GM23338 (cell line): ENCODE data around the gene ZNF71. TPM values are rescaled to one million over a fixed set of nuclear protein-coding genes. Genes with fewer than 3 reads are reported as not detected.

Experiments used
- ATAC-seq: fragments of 200-7000 bp; cut with Tn5 transposase; 3 replicates; pipeline ENCODE4 v1.9.1; 2020
- DNase-seq: peaks from one replicate; pipeline ENCODE4 v3.0.0-alpha.2; 2015; ENCODE audit warnings: low spot score
- H2AFZ ChIP-seq: fragments of 200-600 bp; sonication (generic); 2 replicates; pipeline ENCODE4 v1.8.0; 2016; ENCODE audit warnings: antibody characterized with exemption, mild to moderate bottlenecking, moderate library complexity
- H3F3A ChIP-seq: fragments of 200-600 bp; sonication (generic); replicated peaks from 2 replicates; pipeline ENCODE4 v1.8.0; 2017; ENCODE audit warnings: antibody characterized with exemption, mixed run types, low read depth
- H3K27ac ChIP-seq: fragments of 200-600 bp; sonication (generic); 2 replicates; pipeline ENCODE4 v1.6.1; 2016; ENCODE audit warnings: low read depth
- H3K27me3 ChIP-seq: fragments of 200-600 bp; sonication (generic); 2 replicates; pipeline ENCODE4 v1.8.0; 2016; ENCODE audit warnings: mild to moderate bottlenecking, mixed run types, moderate library complexity; ENCODE audit not compliant: insufficient read depth
- H3K36me3 ChIP-seq: fragments of 200-600 bp; sonication (generic); 2 replicates; pipeline ENCODE4 v1.8.0; 2016; ENCODE audit warnings: mild to moderate bottlenecking; ENCODE audit not compliant: insufficient read depth
- H3K4me1 ChIP-seq: fragments of 200-600 bp; sonication (generic); 2 replicates; pipeline ENCODE4 v1.8.0; 2016; ENCODE audit warnings: mild to moderate bottlenecking, moderate library complexity; ENCODE audit not compliant: insufficient read depth
- H3K4me2 ChIP-seq: fragments of 200-600 bp; sonication (generic); 2 replicates; pipeline ENCODE4 v1.7.1; 2017; ENCODE audit warnings: mixed run types
- H3K4me3 ChIP-seq: fragments of 200-600 bp; sonication (generic); 2 replicates; pipeline ENCODE4 v1.6.1; 2016; ENCODE audit warnings: mixed run types
- H3K79me2 ChIP-seq: fragments of 200-600 bp; sonication (generic); replicated peaks from 2 replicates; pipeline ENCODE4 v1.8.0; 2017; ENCODE audit warnings: mild to moderate bottlenecking; ENCODE audit not compliant: insufficient read depth
- H3K9me2 ChIP-seq: fragments of 200-600 bp; sonication (generic); 2 replicates; pipeline ENCODE4 v1.8.0; 2017; ENCODE audit not compliant: insufficient read depth
- H4K20me1 ChIP-seq: fragments of 200-600 bp; sonication (generic); replicated peaks from 2 replicates; pipeline ENCODE4 v1.8.0; 2017; ENCODE audit warnings: mild to moderate bottlenecking; ENCODE audit not compliant: insufficient read depth
- H3K27ac Mint-ChIP-seq: 2 replicates; pipeline ENCODE4 v1.8.0; 2020; ENCODE audit warnings: inconsistent platforms, mild to moderate bottlenecking, moderate library complexity, mixed read lengths
- H3K27me3 Mint-ChIP-seq: 3 replicates; pipeline ENCODE4 v1.8.0; 2022; ENCODE audit warnings: low read depth, mild to moderate bottlenecking, moderate library complexity, mixed read lengths, inconsistent platforms; ENCODE audit not compliant: insufficient read depth, poor library complexity
- H3K36me3 Mint-ChIP-seq: 3 replicates; pipeline ENCODE4 v1.8.0; 2021; ENCODE audit warnings: low read depth, mild to moderate bottlenecking, inconsistent platforms, moderate library complexity, mixed read lengths
- H3K4me1 Mint-ChIP-seq: 3 replicates; pipeline ENCODE4 v1.8.0; 2020; ENCODE audit warnings: mild to moderate bottlenecking, inconsistent platforms, mixed read lengths
- H3K4me3 Mint-ChIP-seq: 3 replicates; pipeline ENCODE4 v1.8.0; 2021; ENCODE audit warnings: moderate library complexity, mild to moderate bottlenecking, inconsistent platforms, mixed read lengths
- H3K9me3 Mint-ChIP-seq: 3 replicates; pipeline ENCODE4 v1.8.0; 2020; ENCODE audit warnings: moderate library complexity, mild to moderate bottlenecking, inconsistent platforms, mixed read lengths
- CREB1 ChIP-seq: fragments of 250-450 bp; sonication (Bioruptor Pico); IDR thresholded peaks from 2 replicates; pipeline ENCODE4 v1.5.0; 2020; ENCODE audit warnings: low read depth, mild to moderate bottlenecking, moderate library complexity
- JUNB ChIP-seq: IDR thresholded peaks from one replicate; pipeline ENCODE4 v1.6.1; 2016; ENCODE audit warnings: antibody characterized with exemption; ENCODE audit not compliant: unreplicated experiment
- POLR2AphosphoS5 ChIP-seq: IDR thresholded peaks from 2 replicates; pipeline ENCODE4 v1.6.1; 2016; ENCODE audit warnings: antibody characterized with exemption, low read depth
- STAT1 ChIP-seq: IDR thresholded peaks from one replicate; pipeline ENCODE4 v1.6.1; 2016; ENCODE audit warnings: antibody characterized with exemption; ENCODE audit not compliant: unreplicated experiment
- ZNF114 ChIP-seq: fragments of 250-450 bp; sonication (Bioruptor Pico); IDR thresholded peaks from 2 replicates; pipeline ENCODE4 v1.5.0; 2020; ENCODE audit warnings: mild to moderate bottlenecking, moderate library complexity
- polyA plus RNA-seq: library from polyadenylated mRNA; unstranded; fragments of >200 nt; fragmentation: Nextera tagmentation; extraction: Ambion mirVana; gene quantifications from 2 replicates; pipeline ENCODE4 v1.2.1, GENCODE V29; 2016
- total RNA-seq: library from RNA; depleted of rRNA; stranded (reverse); fragments of >200 nt; shearing (Covaris generic); gene quantifications from 2 replicates; pipeline ENCODE4 v1.2.3, GENCODE V29; 2014
- TF ChIP-seq, protein P1 (sequence below): IDR thresholded peaks from 2 replicates; pipeline ENCODE4 v1.6.1; 2016; ENCODE audit warnings: antibody characterized with exemption
- TF ChIP-seq, protein P2 (sequence below): IDR thresholded peaks from one replicate; pipeline ENCODE4 v1.6.1; 2018; ENCODE audit warnings: antibody characterized with exemption; ENCODE audit not compliant: unreplicated experiment
- TF ChIP-seq, protein P3 (sequence below), 2 experiments: fragments of 200-600 bp in 1 of 2; sonication (generic) in 1 of 2; conservative IDR thresholded peaks; 2 replicates each; pipeline versions ENCODE4 v1.5.1 to v1.6.1; 2016 to 2017; ENCODE audit warnings: antibody characterized with exemption in 2 of 2, low read depth in 2 of 2, mild to moderate bottlenecking in 2 of 2, moderate library complexity in 1 of 2

The ZNF71 gene
- total and polyA plus RNA-seq, 2 experiments from 2014 or later: 4.7 to 13.2 TPM

DNA sequence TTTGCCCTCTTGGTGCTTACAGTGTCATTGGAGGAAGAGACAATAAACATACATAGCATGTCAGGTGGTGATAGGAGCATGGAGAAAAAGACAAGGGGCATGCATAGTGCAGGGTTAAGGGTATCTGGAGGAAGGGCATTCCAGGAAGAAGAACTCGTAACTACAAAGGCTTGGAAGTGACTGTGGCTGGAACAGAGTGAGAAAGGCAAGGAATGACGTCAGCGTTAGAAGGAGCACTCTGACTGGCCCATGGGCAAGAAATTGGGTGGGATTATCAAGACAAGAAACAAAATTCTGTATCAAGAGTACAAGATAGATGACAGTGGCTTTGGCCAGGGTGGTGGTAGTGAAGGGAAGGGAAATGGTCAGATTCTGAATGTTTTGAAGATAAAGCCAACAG, 59.0 kb downstream of the ZNF71 start:
- Histone ChIP-seq H3K36me3 (0 out of 2 replicates have a peak, but pooled peaks cover 3% of the 10 kb centered on the region), H3K27ac (no peak overlapping the region), H3K9me2 (no peaks in the 10 kb centered on the region), H3K79me2 (no peaks in the 10 kb centered on the region), H3K27me3 (no peaks in the 10 kb centered on the region), H3F3A (no peaks in the 10 kb centered on the region), H3K4me2 (no peak overlapping the region), H3K4me1 (no peaks in the 10 kb centered on the region), H3K4me3 (no peak overlapping the region), H2AFZ (no peak overlapping the region), H4K20me1 (no peaks in the 10 kb centered on the region)
- Mint-ChIP-seq H3K4me3 (no peak overlapping the region), H3K27me3 (peaks cover 4% of the 10 kb centered on the region), H3K27ac (no peak overlapping the region), H3K4me1 (no peaks in the 10 kb centered on the region), H3K36me3 (peaks cover 31% of the 10 kb centered on the region), H3K9me3 (peaks cover 92% of the 10 kb centered on the region)
- DNase-seq (no peak), ATAC-seq (no peak)
- TF ChIP-seq, protein P1, sequence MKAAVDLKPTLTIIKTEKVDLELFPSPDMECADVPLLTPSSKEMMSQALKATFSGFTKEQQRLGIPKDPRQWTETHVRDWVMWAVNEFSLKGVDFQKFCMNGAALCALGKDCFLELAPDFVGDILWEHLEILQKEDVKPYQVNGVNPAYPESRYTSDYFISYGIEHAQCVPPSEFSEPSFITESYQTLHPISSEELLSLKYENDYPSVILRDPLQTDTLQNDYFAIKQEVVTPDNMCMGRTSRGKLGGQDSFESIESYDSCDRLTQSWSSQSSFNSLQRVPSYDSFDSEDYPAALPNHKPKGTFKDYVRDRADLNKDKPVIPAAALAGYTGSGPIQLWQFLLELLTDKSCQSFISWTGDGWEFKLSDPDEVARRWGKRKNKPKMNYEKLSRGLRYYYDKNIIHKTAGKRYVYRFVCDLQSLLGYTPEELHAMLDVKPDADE: no peak
- TF ChIP-seq ZNF114 (CRISPR knock-in tag) (no peak), POLR2AphosphoS5 (no peak), JUNB (no peak)
- TF ChIP-seq, protein P2, sequence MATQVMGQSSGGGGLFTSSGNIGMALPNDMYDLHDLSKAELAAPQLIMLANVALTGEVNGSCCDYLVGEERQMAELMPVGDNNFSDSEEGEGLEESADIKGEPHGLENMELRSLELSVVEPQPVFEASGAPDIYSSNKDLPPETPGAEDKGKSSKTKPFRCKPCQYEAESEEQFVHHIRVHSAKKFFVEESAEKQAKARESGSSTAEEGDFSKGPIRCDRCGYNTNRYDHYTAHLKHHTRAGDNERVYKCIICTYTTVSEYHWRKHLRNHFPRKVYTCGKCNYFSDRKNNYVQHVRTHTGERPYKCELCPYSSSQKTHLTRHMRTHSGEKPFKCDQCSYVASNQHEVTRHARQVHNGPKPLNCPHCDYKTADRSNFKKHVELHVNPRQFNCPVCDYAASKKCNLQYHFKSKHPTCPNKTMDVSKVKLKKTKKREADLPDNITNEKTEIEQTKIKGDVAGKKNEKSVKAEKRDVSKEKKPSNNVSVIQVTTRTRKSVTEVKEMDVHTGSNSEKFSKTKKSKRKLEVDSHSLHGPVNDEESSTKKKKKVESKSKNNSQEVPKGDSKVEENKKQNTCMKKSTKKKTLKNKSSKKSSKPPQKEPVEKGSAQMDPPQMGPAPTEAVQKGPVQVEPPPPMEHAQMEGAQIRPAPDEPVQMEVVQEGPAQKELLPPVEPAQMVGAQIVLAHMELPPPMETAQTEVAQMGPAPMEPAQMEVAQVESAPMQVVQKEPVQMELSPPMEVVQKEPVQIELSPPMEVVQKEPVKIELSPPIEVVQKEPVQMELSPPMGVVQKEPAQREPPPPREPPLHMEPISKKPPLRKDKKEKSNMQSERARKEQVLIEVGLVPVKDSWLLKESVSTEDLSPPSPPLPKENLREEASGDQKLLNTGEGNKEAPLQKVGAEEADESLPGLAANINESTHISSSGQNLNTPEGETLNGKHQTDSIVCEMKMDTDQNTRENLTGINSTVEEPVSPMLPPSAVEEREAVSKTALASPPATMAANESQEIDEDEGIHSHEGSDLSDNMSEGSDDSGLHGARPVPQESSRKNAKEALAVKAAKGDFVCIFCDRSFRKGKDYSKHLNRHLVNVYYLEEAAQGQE: no peak

DNA sequence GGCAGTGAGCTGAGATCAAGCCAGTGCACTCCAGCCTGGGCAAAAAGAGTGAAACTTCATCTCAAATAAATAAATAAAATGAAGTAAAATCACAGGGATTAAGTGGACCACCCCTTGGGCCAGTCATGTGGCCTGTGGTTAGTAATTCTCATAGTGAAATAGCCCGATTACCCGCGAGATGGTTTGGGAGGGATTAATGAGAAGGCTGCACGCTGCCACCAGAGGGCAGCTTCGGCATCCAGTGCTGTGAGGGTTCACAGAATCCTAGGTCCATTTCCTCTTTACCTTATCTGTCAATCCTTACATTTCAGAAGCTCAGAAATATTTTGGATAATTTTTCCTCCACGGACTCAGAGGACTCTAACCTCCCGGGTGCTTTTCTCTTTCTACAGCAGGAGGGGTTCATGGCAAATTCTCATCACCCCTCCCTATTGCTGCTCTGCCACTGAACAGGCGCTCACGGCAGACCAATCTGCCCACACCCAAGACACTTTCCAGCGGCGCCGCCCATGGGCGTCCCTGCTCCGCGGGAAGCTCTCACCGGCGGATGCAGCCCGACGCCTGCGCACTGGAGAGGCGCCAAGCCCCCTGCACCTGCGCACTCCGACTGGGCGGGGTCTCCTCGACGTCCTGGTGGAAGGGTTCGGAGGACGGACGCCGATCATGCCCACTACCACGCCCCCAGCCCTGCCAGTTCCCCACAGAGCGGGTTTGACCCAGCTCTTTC, 65.4 kb downstream of the ZNF71 start:
- Mint-ChIP-seq H3K4me1 (no peaks in the 10 kb centered on the region), H3K27me3 (peaks cover 10% of the 10 kb centered on the region), H3K36me3 (peaks cover 40% of the 10 kb centered on the region), H3K27ac (no peak overlapping the region), H3K4me3 (no peak overlapping the region), H3K9me3 (peaks cover 91% of the 10 kb centered on the region)
- DNase-seq (no peak), ATAC-seq (no peak)
- Histone ChIP-seq H3K36me3 (no peaks in the 10 kb centered on the region), H3K27me3 (no peaks in the 10 kb centered on the region), H3K9me2 (no peaks in the 10 kb centered on the region), H3K4me2 (no peak overlapping the region), H3K4me1 (no peaks in the 10 kb centered on the region), H3K4me3 (no peak overlapping the region), H3F3A (no peaks in the 10 kb centered on the region), H2AFZ (no peak overlapping the region), H3K79me2 (no peaks in the 10 kb centered on the region), H4K20me1 (no peaks in the 10 kb centered on the region), H3K27ac (no peak overlapping the region)
- TF ChIP-seq CREB1 (no peak), STAT1 (no peak)
- TF ChIP-seq, protein P2: no peak
- TF ChIP-seq, protein P3, sequence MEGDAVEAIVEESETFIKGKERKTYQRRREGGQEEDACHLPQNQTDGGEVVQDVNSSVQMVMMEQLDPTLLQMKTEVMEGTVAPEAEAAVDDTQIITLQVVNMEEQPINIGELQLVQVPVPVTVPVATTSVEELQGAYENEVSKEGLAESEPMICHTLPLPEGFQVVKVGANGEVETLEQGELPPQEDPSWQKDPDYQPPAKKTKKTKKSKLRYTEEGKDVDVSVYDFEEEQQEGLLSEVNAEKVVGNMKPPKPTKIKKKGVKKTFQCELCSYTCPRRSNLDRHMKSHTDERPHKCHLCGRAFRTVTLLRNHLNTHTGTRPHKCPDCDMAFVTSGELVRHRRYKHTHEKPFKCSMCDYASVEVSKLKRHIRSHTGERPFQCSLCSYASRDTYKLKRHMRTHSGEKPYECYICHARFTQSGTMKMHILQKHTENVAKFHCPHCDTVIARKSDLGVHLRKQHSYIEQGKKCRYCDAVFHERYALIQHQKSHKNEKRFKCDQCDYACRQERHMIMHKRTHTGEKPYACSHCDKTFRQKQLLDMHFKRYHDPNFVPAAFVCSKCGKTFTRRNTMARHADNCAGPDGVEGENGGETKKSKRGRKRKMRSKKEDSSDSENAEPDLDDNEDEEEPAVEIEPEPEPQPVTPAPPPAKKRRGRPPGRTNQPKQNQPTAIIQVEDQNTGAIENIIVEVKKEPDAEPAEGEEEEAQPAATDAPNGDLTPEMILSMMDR (conservative IDR thresholded peaks at IDR 0.05; ENCODE audit: low read depth in 2 of 2): peak in 1 of 2 experiments; percentile 11; a peak in 1 of 4 replicates
